K562 (cell line): Measurements from ENCODE around the gene LMO2.

Experiments
- ZKSCAN1 ChIP-seq: fragments of 150-350 bp; IDR thresholded peaks from 2 replicates; pipeline ENCODE4 v1.6.1; 2016; ENCODE audit warnings: low read depth, low read length
- TF ChIP-seq, protein P1 (sequence below), 3 experiments: IDR thresholded peaks in 2 of 3; conservative IDR thresholded peaks in 1 of 3; 2 replicates each; pipeline ENCODE4 v1.5.1; 2011 to 2012; ENCODE audit warnings: low read length in 3 of 3, mild to moderate bottlenecking in 3 of 3, control low read depth in 2 of 3, improper control_type of control experiment in 1 of 3, inconsistent platforms in 1 of 3, low read depth in 1 of 3, mixed read lengths in 1 of 3, moderate library complexity in 1 of 3; ENCODE audit not compliant: insufficient read depth in 2 of 3
- TF ChIP-seq, protein P2 (sequence below): IDR thresholded peaks from 2 replicates; pipeline ENCODE4 v1.6.1; 2016; ENCODE audit warnings: missing genetic modification characterization, missing compliant biosample characterization

GRCh38 chr11:33842236-33842915, 49.5 kb downstream of the LMO2 start:
- TF ChIP-seq ZKSCAN1, result no peak
- TF ChIP-seq, protein P1, sequence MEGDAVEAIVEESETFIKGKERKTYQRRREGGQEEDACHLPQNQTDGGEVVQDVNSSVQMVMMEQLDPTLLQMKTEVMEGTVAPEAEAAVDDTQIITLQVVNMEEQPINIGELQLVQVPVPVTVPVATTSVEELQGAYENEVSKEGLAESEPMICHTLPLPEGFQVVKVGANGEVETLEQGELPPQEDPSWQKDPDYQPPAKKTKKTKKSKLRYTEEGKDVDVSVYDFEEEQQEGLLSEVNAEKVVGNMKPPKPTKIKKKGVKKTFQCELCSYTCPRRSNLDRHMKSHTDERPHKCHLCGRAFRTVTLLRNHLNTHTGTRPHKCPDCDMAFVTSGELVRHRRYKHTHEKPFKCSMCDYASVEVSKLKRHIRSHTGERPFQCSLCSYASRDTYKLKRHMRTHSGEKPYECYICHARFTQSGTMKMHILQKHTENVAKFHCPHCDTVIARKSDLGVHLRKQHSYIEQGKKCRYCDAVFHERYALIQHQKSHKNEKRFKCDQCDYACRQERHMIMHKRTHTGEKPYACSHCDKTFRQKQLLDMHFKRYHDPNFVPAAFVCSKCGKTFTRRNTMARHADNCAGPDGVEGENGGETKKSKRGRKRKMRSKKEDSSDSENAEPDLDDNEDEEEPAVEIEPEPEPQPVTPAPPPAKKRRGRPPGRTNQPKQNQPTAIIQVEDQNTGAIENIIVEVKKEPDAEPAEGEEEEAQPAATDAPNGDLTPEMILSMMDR (IDR thresholded peaks at IDR 0.05 in 2 of 3, conservative IDR thresholded peaks at IDR 0.05 in 1 of 3; ENCODE audit: insufficient read depth in 2 of 3, low read depth in 1 of 3, low read length in 3 of 3), result no peak
- TF ChIP-seq, protein P2, sequence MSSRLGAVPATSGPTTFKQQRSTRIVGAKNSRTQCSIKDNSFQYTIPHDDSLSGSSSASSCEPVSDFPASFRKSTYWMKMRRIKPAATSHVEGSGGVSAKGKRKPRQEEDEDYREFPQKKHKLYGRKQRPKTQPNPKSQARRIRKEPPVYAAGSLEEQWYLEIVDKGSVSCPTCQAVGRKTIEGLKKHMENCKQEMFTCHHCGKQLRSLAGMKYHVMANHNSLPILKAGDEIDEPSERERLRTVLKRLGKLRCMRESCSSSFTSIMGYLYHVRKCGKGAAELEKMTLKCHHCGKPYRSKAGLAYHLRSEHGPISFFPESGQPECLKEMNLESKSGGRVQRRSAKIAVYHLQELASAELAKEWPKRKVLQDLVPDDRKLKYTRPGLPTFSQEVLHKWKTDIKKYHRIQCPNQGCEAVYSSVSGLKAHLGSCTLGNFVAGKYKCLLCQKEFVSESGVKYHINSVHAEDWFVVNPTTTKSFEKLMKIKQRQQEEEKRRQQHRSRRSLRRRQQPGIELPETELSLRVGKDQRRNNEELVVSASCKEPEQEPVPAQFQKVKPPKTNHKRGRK (tag), result no peak
